Heart left ventricle (tissue), 16 donors: ENCODE data around the gene GOSR2. TPM values are rescaled to one million over a fixed set of nuclear protein-coding genes. Genes with fewer than 3 reads are reported as not detected.

Source experiments
- ATAC-seq, 4 donors: fragments of 200-7000 bp; cut with Tn5 transposase; one replicate each; pipeline ENCODE4 v1.9.1; 2020 to 2022; ENCODE audit warnings: moderate library complexity in 4 of 4, mild to moderate bottlenecking in 3 of 4, moderate number of reproducible peaks in 1 of 4
- DNase-seq, 5 donors: peaks; one replicate each; pipeline ENCODE4 v3.0.0-alpha.2; 2020
- H3K27ac ChIP-seq, 12 donors: fragments of 200-600 bp; sonication (generic) in 4 of 12; one replicate each; pipeline versions ENCODE4 v1.5.0 to v1.8.0; 2016 to 2022; ENCODE audit warnings: mild to moderate bottlenecking in 2 of 12
- H3K27me3 ChIP-seq, 9 donors: fragments of 200-600 bp; sonication (generic) in 2 of 9; one replicate each; pipeline versions ENCODE4 v1.5.1 to v1.8.0; 2016 to 2022; ENCODE audit warnings: mild to moderate bottlenecking in 3 of 9
- H3K36me3 ChIP-seq, 9 donors: fragments of 200-600 bp; sonication (generic) in 2 of 9; one replicate each; pipeline versions ENCODE4 v1.5.0 to v1.8.0; 2018 to 2022; ENCODE audit warnings: mild to moderate bottlenecking in 2 of 9
- H3K4me1 ChIP-seq, 12 donors: fragments of 200-600 bp; sonication (generic) in 4 of 12; one replicate each; pipeline versions ENCODE4 v1.5.0 to v1.8.0; 2016 to 2022; ENCODE audit warnings: mild to moderate bottlenecking in 3 of 12
- H3K4me3 ChIP-seq, 12 donors: fragments of 200-600 bp; sonication (generic) in 4 of 12; one replicate each; pipeline versions ENCODE4 v1.5.0 to v1.8.0; 2017 to 2022; ENCODE audit warnings: mild to moderate bottlenecking in 9 of 12, moderate library complexity in 4 of 12
- H3K9me3 ChIP-seq, 12 donors: fragments of 200-600 bp; sonication (generic) in 4 of 12; one replicate each; pipeline versions ENCODE4 v1.5.0 to v1.8.0; 2016 to 2022; ENCODE audit warnings: mild to moderate bottlenecking in 1 of 12
- POLR2A ChIP-seq, 2 donors: fragments of 450-650 bp; IDR thresholded peaks; one replicate each; pipeline ENCODE4 v1.6.1; 2017; ENCODE audit warnings: antibody characterized with exemption in 2 of 2, mild to moderate bottlenecking in 2 of 2, moderate library complexity in 2 of 2
- whole genome bisulfite sequencing, 4 donors: extraction: QIAGEN DNeasy Blood & Tissue Kit in 2 of 4; methylation state at CpG; one replicate each; pipeline versions ENCODE4 v1.1.5 to v1.1.7; 2013 to 2018; 5-methylcytosine and 5-hydroxymethylcytosine counted together
- intact Hi-C, 10 donors: fragments of 100-400 bp; cut with DNase I; formaldehyde crosslinking; loops; one replicate each; pipeline versions ENCODE4 v1.11.1 to v1.14.2; 2022
- polyA plus RNA-seq, 2 donors: library from polyadenylated mRNA; stranded (reverse); fragments of 200-250 nt; gene quantifications; one replicate each; pipeline ENCODE4 v1.2.3, GENCODE V29; 2013
- total RNA-seq, 9 donors: library from RNA; depleted of rRNA in 2 of 9; stranded (reverse); fragments of >200 nt in 2 of 9; fragmentation: NEBNext Ultra II Directional in 3 of 9; extraction: Animal tissue kit (Norgen Biotek cat#: 25700) in 3 of 9; gene quantifications; one replicate each; pipeline versions ENCODE4 v1.1.0 to v1.2.4, GENCODE V29; 2016 to 2023
- TF ChIP-seq, protein P1 (sequence below), 12 donors: fragments of 200-600 bp; sonication (generic) in 4 of 12; IDR thresholded peaks; one replicate each; pipeline versions ENCODE4 v1.5.0 to v1.8.0; 2018 to 2022; ENCODE audit warnings: antibody characterized with exemption in 12 of 12, mild to moderate bottlenecking in 5 of 12
- donor health status: ischemic (EF 13 %, LVEDD 7.1; RV severe dilation, severe dysfunction).
- donor health status: healthy with polysubstance abuse.
- donor health status: DM: no; HTN: yes; CAD: no.
- donor health status: DM: no; HTN: no; CAD: no.
- donor health status: ischemic (EF 25% LVEDD 6.9; RV normal size, moderate dysfunction).
- donor health status: ischemic (EF 25% LVEDD 5.7; RV mildly dilated, moderate dysfunction).
- donor health status: healthy.
- donor health status: DM: yes; HTN: yes; CAD: no.
- donor health status: ischemic (EF 35%, LVEDD 5.7; RV mildly dilated, moderate dysfunction).
- donor health status: nonischemic (EF 11% LVEDD 7.7; RV severe dilation, severe dysfunction).
- donor health status: DM: yes; HTN: yes; CAD: no.
- donor health status: PGD.
- donor health status: ischemic (EF 29% LVEDD 5.4; RV normal size, mild dysfunction).
- donor health status: nonischemic (EF 23%, LVEDD 6.1; RV moderate dilation, normal function).

The GOSR2 gene
- total and polyA plus RNA-seq, 11 donors, result 20.9 to 55.1 (median 38.4) TPM

DNA sequence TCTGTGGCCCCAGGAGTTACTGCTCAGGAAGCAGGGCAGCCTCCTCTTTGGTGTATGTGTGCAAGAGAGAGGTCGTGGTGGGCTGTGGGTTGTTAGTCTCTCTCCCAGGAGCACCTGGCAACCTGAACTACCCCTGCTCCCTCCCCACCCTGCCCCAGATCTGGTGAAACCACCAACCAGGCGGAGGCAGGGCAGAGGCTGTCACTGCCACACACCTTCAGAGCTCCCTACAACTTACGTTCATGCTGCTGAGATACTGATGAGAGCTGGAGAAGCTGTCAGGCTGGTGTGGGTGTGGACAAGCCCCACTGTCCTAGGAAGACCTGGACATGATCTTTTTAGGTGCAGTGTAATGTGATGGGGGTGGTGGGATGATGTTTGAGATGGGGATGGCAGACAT is 24.3 kb downstream of the GOSR2 start:
- no peak for ATAC-seq
- no peaks in the 10 kb centered on the region for H3K36me3 ChIP-seq
- TF ChIP-seq, protein P1, sequence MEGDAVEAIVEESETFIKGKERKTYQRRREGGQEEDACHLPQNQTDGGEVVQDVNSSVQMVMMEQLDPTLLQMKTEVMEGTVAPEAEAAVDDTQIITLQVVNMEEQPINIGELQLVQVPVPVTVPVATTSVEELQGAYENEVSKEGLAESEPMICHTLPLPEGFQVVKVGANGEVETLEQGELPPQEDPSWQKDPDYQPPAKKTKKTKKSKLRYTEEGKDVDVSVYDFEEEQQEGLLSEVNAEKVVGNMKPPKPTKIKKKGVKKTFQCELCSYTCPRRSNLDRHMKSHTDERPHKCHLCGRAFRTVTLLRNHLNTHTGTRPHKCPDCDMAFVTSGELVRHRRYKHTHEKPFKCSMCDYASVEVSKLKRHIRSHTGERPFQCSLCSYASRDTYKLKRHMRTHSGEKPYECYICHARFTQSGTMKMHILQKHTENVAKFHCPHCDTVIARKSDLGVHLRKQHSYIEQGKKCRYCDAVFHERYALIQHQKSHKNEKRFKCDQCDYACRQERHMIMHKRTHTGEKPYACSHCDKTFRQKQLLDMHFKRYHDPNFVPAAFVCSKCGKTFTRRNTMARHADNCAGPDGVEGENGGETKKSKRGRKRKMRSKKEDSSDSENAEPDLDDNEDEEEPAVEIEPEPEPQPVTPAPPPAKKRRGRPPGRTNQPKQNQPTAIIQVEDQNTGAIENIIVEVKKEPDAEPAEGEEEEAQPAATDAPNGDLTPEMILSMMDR (IDR thresholded peaks at IDR 0.05), result no peak
- no peak for TF ChIP-seq POLR2A (IDR thresholded peaks at IDR 0.05)
- peaks cover 4 to 24% (median 19%) of the 10 kb centered on the region in 12 donors for H3K4me1 ChIP-seq
- no peaks in the 10 kb centered on the region for H3K9me3 ChIP-seq
- H3K4me3 ChIP-seq, result no peak overlapping the region
- no peak for DNase-seq
- peaks cover 0 to 3% (median 0%) of the 10 kb centered on the region in 9 donors for H3K27me3 ChIP-seq
- H3K27ac ChIP-seq, result no peak overlapping the region
- intact Hi-C loops, result no loop called here
- 55 to 79% (median 69%) methylated on average over 3 of the region's 3 CpGs for WGBS, 4 donors

DNA sequence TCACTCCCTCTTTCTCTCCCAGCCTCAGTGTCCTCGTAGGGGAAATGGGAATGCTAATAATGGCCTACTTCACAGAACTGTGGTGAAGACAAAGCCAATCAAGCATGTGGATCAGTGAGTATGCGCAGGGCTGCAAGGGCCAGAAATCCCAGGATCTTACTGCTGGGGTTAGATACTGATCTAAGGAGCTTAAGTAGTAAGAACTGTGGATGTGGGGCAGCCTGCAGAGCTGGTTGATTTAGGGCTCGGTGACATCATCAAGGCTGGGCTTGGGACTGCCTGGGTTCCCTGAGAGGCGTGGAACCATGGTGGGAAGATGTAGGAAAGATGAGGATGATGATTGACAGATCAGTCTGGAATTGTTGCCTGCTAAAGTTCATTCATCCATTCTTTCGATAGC is 25.6 kb downstream of the GOSR2 start:
- 90 to 96% (median 94%) methylated on average over 5 of the region's 5 CpGs for whole genome bisulfite sequencing, 4 donors
- Histone ChIP-seq H3K4me3 (no peak overlapping the region), H3K9me3 (no peaks in the 10 kb centered on the region), H3K36me3 (no peaks in the 10 kb centered on the region), H3K27ac (no peak overlapping the region), H3K27me3 (peaks cover 0 to 5% (median 0%) of the 10 kb centered on the region in 9 donors), H3K4me1 (peaks cover 2 to 16% (median 11%) of the 10 kb centered on the region in 12 donors)
- no peak for ATAC-seq
- TF ChIP-seq, protein P1 (IDR thresholded peaks at IDR 0.05), result no peak
- TF ChIP-seq POLR2A (IDR thresholded peaks at IDR 0.05), result no peak
- intact Hi-C loops, result no loop called here
- no peak for DNase-seq

DNA sequence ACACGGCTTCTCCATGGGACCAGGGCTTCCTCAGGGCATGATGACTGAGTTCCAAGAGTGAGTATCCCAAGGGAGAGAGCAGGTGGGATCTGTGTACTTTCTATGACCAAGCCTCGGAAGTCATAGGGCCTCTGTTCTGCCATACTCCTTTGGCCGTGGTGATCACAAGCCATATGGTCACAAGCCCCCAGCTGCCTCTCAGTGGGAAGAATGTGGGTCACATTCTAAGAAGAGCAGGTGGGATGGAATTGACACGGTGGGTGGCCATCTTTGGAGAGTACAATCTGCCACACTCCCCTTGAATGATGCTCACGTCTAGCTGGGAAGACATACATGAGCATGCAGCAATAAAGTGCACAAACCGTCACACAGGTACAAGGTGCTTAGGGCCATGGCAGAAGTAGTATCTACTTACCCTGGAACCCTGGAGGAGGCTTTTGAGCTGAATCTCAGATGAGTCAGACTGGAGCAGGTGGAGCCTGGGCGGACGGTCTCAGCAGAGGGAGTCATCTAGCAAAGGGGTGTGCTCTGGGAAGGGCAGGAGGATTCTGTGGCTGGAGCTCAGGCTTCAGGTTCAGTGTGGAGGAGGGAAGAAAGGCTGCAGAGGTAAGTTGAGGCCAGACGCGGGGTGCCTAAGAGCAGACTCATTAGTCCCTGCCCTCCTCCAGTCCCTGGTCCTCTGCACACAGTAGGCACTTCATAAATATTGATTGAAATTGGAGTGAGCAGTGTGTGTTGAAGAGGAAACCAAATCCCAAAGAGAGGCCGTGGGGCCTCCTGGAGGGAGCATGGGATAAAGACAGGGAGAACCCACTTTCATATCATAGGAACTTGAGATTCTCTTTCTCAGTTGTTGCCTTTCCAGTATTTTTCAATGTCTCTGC is 26.6 kb downstream of the GOSR2 start:
- Histone ChIP-seq H3K27me3 (peaks cover 0 to 5% (median 0%) of the 10 kb centered on the region in 9 donors), H3K4me3 (no peak overlapping the region), H3K27ac (no peak overlapping the region), H3K9me3 (no peaks in the 10 kb centered on the region), H3K36me3 (no peaks in the 10 kb centered on the region), H3K4me1 (peaks cover 0 to 6% (median under 1%) of the 10 kb centered on the region in 12 donors)
- TF ChIP-seq POLR2A (IDR thresholded peaks at IDR 0.05), result no peak
- TF ChIP-seq, protein P1 (IDR thresholded peaks at IDR 0.05), result no peak
- intact Hi-C loops, result no loop called here
- DNase-seq (no peak), ATAC-seq (no peak)
- WGBS, 4 donors, result 81 to 89% (median 88%) methylated on average over 9 to 11 of the region's 11 CpGs

DNA sequence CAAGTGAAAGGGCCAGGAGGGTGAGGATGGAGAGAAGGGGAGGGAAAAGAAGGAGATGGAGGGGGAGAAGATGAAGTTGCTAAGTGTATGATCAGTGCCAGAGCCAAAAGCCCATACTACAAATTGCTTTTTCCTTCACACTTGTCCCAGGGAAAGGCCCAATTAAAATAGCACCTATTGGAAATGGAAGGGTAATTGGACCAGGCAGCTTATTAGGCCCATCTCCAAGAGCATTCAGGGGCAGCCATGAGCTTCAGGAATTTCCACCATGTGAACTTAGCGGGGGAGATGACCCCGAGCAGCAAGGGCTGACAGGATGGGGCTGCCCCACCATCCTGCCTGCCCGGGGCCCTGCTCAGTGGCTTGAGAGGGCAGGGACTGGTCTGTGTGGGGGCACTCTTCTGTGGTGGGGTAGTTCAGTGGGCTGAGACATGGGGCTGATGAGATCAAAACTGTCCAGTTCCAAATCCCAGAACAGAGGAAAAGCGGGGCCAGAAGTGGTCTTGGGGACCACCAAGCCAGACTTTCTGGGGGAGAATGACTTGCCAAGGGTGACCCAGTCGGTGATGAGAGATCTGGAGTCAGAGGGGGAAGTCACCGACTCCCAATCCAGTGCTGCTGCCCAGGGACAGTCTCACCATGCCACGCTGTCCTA is 27.5 kb downstream of the GOSR2 start:
- WGBS, 4 donors, result 72 to 82% (median 79%) methylated on average over 7 of the region's 7 CpGs
- TF ChIP-seq, protein P1 (IDR thresholded peaks at IDR 0.05), result no peak
- no peak for TF ChIP-seq POLR2A (IDR thresholded peaks at IDR 0.05)
- H3K9me3 ChIP-seq, result no peaks in the 10 kb centered on the region
- H3K36me3 ChIP-seq, result no peaks in the 10 kb centered on the region
- intact Hi-C loops, result no loop called here
- H3K4me1 ChIP-seq, result peaks cover 0 to 5% (median 0%) of the 10 kb centered on the region in 12 donors
- peaks cover 0 to 6% (median 0%) of the 10 kb centered on the region in 9 donors for H3K27me3 ChIP-seq
- H3K27ac ChIP-seq, result no peak overlapping the region
- DNase-seq (no peak), ATAC-seq (peak in 1 of 4 donors; percentile 8)
- no peak overlapping the region for H3K4me3 ChIP-seq
